Nephron (organoid): ENCODE results near the gene WWOX.

ENCODE experiments used
- H3K27ac Mint-ChIP-seq, 3 experiments: 2 replicates each; pipeline ENCODE4 v1.8.0; 2020; ENCODE audit warnings: mixed read lengths in 3 of 3, mild to moderate bottlenecking in 2 of 3, moderate library complexity in 1 of 3
- H3K27me3 Mint-ChIP-seq: 2 replicates; pipeline ENCODE4 v1.8.0; 2021; ENCODE audit warnings: low read depth, mild to moderate bottlenecking, moderate library complexity, mixed read lengths
- H3K36me3 Mint-ChIP-seq: 2 replicates; pipeline ENCODE4 v1.8.0; 2020; ENCODE audit warnings: low read depth, mixed read lengths
- H3K4me1 Mint-ChIP-seq: 2 replicates; pipeline ENCODE4 v1.8.0; 2020; ENCODE audit warnings: mixed read lengths
- H3K4me3 Mint-ChIP-seq, 3 experiments: 2 replicates each; pipeline ENCODE4 v1.8.0; 2020; ENCODE audit warnings: mild to moderate bottlenecking in 3 of 3, mixed read lengths in 3 of 3, moderate library complexity in 2 of 3
- H3K9me3 Mint-ChIP-seq: 2 replicates; pipeline ENCODE4 v1.8.0; 2020; ENCODE audit warnings: mixed read lengths
- CTCF ChIP-seq, 3 experiments: fragments of 200-600 bp; sonication (generic); IDR thresholded peaks; one replicate each; pipeline ENCODE4 v1.5.0; 2021; ENCODE audit warnings: antibody characterized with exemption in 3 of 3; ENCODE audit not compliant: unreplicated experiment in 3 of 3

Gene WWOX

GRCh38 chr16:78556421-78556820 is 457.0 kb downstream of the WWOX start:
- H3K27ac Mint-ChIP-seq = no peak overlapping the region
- no peak overlapping the region for H3K4me3 Mint-ChIP-seq
- no peaks in the 10 kb centered on the region for H3K36me3 Mint-ChIP-seq
- H3K9me3 Mint-ChIP-seq = peaks cover 4% of the 10 kb centered on the region
- no peak for TF ChIP-seq CTCF (IDR thresholded peaks at IDR 0.05; ENCODE audit: unreplicated experiment in 3 of 3)
- peaks cover 30% of the 10 kb centered on the region for H3K4me1 Mint-ChIP-seq
- peaks cover 17% of the 10 kb centered on the region for H3K27me3 Mint-ChIP-seq

GRCh38 chr16:78560997-78561396 is 461.5 kb downstream of the WWOX start:
- TF ChIP-seq CTCF (IDR thresholded peaks at IDR 0.05; ENCODE audit: unreplicated experiment in 3 of 3) = no peak
- peaks cover 4% of the 10 kb centered on the region for H3K36me3 Mint-ChIP-seq
- peaks cover 3% of the 10 kb centered on the region for H3K27me3 Mint-ChIP-seq
- peaks cover 19% of the 10 kb centered on the region for H3K9me3 Mint-ChIP-seq
- peak overlapping the region in 1 of 3 experiments; percentile 43 for H3K27ac Mint-ChIP-seq
- peaks cover 31% of the 10 kb centered on the region for H3K4me1 Mint-ChIP-seq
- H3K4me3 Mint-ChIP-seq = no peak overlapping the region

GRCh38 chr16:78562111-78562510 is 462.7 kb downstream of the WWOX start:
- Mint-ChIP-seq H3K36me3 (peaks cover 4% of the 10 kb centered on the region), H3K27ac (no peak overlapping the region), H3K27me3 (peaks cover 3% of the 10 kb centered on the region), H3K4me1 (peaks cover 31% of the 10 kb centered on the region), H3K4me3 (no peak overlapping the region), H3K9me3 (peaks cover 19% of the 10 kb centered on the region)
- no peak for TF ChIP-seq CTCF (IDR thresholded peaks at IDR 0.05; ENCODE audit: unreplicated experiment in 3 of 3)

- TF ChIP-seq CTCF (IDR thresholded peaks at IDR 0.05; ENCODE audit: unreplicated experiment in 3 of 3) = no peak
- H3K4me1 Mint-ChIP-seq = peaks cover 31% of the 10 kb centered on the region
- H3K36me3 Mint-ChIP-seq = peaks cover 4% of the 10 kb centered on the region
- no peak overlapping the region for H3K4me3 Mint-ChIP-seq
- peaks cover 19% of the 10 kb centered on the region for H3K9me3 Mint-ChIP-seq
- H3K27ac Mint-ChIP-seq = no peak overlapping the region
- peaks cover 3% of the 10 kb centered on the region for H3K27me3 Mint-ChIP-seq
These were observed 463.2 kb downstream of the WWOX start for GRCh38 chr16:78562650-78563049.

- Mint-ChIP-seq H3K27ac (peak overlapping the region in 1 of 3 experiments; percentile 57), H3K36me3 (peaks cover 4% of the 10 kb centered on the region), H3K4me1 (peaks cover 24% of the 10 kb centered on the region), H3K4me3 (no peak overlapping the region), H3K9me3 (peaks cover 19% of the 10 kb centered on the region), H3K27me3 (peaks cover 3% of the 10 kb centered on the region)
- no peak for TF ChIP-seq CTCF (IDR thresholded peaks at IDR 0.05; ENCODE audit: unreplicated experiment in 3 of 3)
These were observed 464.5 kb downstream of the WWOX start for GRCh38 chr16:78563905-78564304.

- no peak for TF ChIP-seq CTCF (IDR thresholded peaks at IDR 0.05; ENCODE audit: unreplicated experiment in 3 of 3)
- Mint-ChIP-seq H3K27ac (no peak overlapping the region), H3K4me1 (peaks cover 13% of the 10 kb centered on the region), H3K36me3 (peaks cover 4% of the 10 kb centered on the region), H3K4me3 (no peak overlapping the region), H3K9me3 (peaks cover 15% of the 10 kb centered on the region), H3K27me3 (peaks cover 3% of the 10 kb centered on the region)
These were observed 467.1 kb downstream of the WWOX start for GRCh38 chr16:78566397-78567073.
